NCI-H1694 treated with DMSO at 0.1 percent for 48 hours (cell line): Measurements from ENCODE around the gene CLCN7.

Experiments used
- DNase-seq: peaks from one replicate; lab custom pipeline; 2025; lab: John Stamatoyannopoulos, UW

Gene CLCN7

GRCh38 chr16:1502092-1503004 is 27.5 kb upstream of the CLCN7 start:
- no peak for DNase-seq

GRCh38 chr16:1501630-1502029 is 26.8 kb upstream of the CLCN7 start:
- no peak for DNase-seq

GRCh38 chr16:1500465-1501150 is 25.8 kb upstream of the CLCN7 start:
- DNase-seq, result no peak

GRCh38 chr16:1499756-1500464 is 25.1 kb upstream of the CLCN7 start:
- DNase-seq, result no peak

GRCh38 chr16:1498899-1499676 is 24.3 kb upstream of the CLCN7 start:
- no peak for DNase-seq

- no peak for DNase-seq
Measured at GRCh38 chr16:1497014-1497598, 22.3 kb upstream of the CLCN7 start.

- no peak for DNase-seq
Measured at GRCh38 chr16:1496464-1496863, 21.6 kb upstream of the CLCN7 start.

- no peak for DNase-seq
Measured at GRCh38 chr16:1495889-1496262, 21.0 kb upstream of the CLCN7 start.

- no peak for DNase-seq
Measured at GRCh38 chr16:1495211-1495888, 20.5 kb upstream of the CLCN7 start.

GRCh38 chr16:1494711-1495110 is 19.9 kb upstream of the CLCN7 start:
- peak; percentile 57 for DNase-seq

GRCh38 chr16:1494129-1494640 is 19.4 kb upstream of the CLCN7 start:
- no peak for DNase-seq

GRCh38 chr16:1493746-1494094 is 18.9 kb upstream of the CLCN7 start:
- DNase-seq, result no peak

- peak; percentile 20 for DNase-seq
Measured at GRCh38 chr16:1492923-1493745, 18.3 kb upstream of the CLCN7 start, which contains the start of gene TELO2. TELO2 (plus strand) TSS chr16:1493360; CDS start chr16:1494282, 922 bp downstream.

GRCh38 chr16:1492082-1492922 is 17.5 kb upstream of the CLCN7 start:
- DNase-seq, result no peak

GRCh38 chr16:1491327-1491726 is 16.5 kb upstream of the CLCN7 start:
- DNase-seq, result no peak

- no peak for DNase-seq
Measured at GRCh38 chr16:1489077-1489476, 14.2 kb upstream of the CLCN7 start.

GRCh38 chr16:1488619-1489018 is 13.8 kb upstream of the CLCN7 start, which contains the start of gene PTX4:
PTX4 (minus strand) TSS chr16:1488944; CDS start chr16:1488909, 35 bp downstream.
- no peak for DNase-seq

GRCh38 chr16:1488054-1488601 is 13.3 kb upstream of the CLCN7 start:
- no peak for DNase-seq
